HG02884 (cell line): Measurements from ENCODE around the gene CCT3.

Experiments used
- ATAC-seq: cut with Tn5 transposase; IDR thresholded peaks from one replicate; pipeline ENCODE4 v1.9.1; 2021; ENCODE audit warnings: mild to moderate bottlenecking, moderate library complexity; ENCODE audit not compliant: unreplicated experiment

CCT3 gene

GRCh38 chr1:156282479-156283222, 55.4 kb downstream of the CCT3 start, which contains the start of gene SMG5:
TSS of gene SMG5 (minus strand) at chr1:156282825. CDS start at chr1:156282680, 145 bp downstream.
- ATAC-seq: peak; percentile 75

- no peak for ATAC-seq
Observed at GRCh38 chr1:156281693-156282478, 56.2 kb downstream of the CCT3 start.

GRCh38 chr1:156281281-156281680, 56.8 kb downstream of the CCT3 start:
- no peak for ATAC-seq

GRCh38 chr1:156279837-156280236, 58.3 kb downstream of the CCT3 start:
- ATAC-seq: no peak

GRCh38 chr1:156276966-156277381, 61.1 kb downstream of the CCT3 start:
- no peak for ATAC-seq

GRCh38 chr1:156276532-156276931, 61.6 kb downstream of the CCT3 start:
- no peak for ATAC-seq

- no peak for ATAC-seq
Observed at GRCh38 chr1:156270314-156270713, 67.8 kb downstream of the CCT3 start.

GRCh38 chr1:156268336-156268735, 69.8 kb downstream of the CCT3 start:
- no peak for ATAC-seq

GRCh38 chr1:156266051-156266450, 72.0 kb downstream of the CCT3 start:
- ATAC-seq: no peak

- ATAC-seq: no peak
Observed at GRCh38 chr1:156263288-156263655, 74.8 kb downstream of the CCT3 start.

- ATAC-seq: no peak
Observed at GRCh38 chr1:156262461-156263287, 75.4 kb downstream of the CCT3 start.

GRCh38 chr1:156260896-156261295, 77.2 kb downstream of the CCT3 start:
- no peak for ATAC-seq

- ATAC-seq: no peak
Observed at GRCh38 chr1:156259805-156260204, 78.3 kb downstream of the CCT3 start.
